NCI-H1694 (cell line): ENCODE data around the gene PLEKHM2.
"Not testable (repeated sequence)": the region's sequence is repeated elsewhere in the genome, so short reads cannot be mapped to it uniquely, and the experiment has no call there.

ENCODE experiments used
- DNase-seq: peaks from one replicate; lab custom pipeline; 2025; lab: John Stamatoyannopoulos, UW

PLEKHM2 gene

GRCh38 chr1:15684042-15684461, at the start of gene PLEKHM2:
Gene PLEKHM2 (plus strand): TSS chr1:15684320. CDS start chr1:15684559, 239 bp downstream.
- DNase-seq: no peak

GRCh38 chr1:15636436-15636835, 47.7 kb upstream of the PLEKHM2 start:
- no peak for DNase-seq

GRCh38 chr1:15637826-15638225, 46.3 kb upstream of the PLEKHM2 start:
- DNase-seq: no peak

GRCh38 chr1:15639262-15639661, 44.9 kb upstream of the PLEKHM2 start:
- no peak for DNase-seq

- DNase-seq: no peak
Observed at GRCh38 chr1:15639931-15640330, 44.2 kb upstream of the PLEKHM2 start.

- DNase-seq: no peak
Observed at GRCh38 chr1:15640667-15641066, 43.5 kb upstream of the PLEKHM2 start.

GRCh38 chr1:15649937-15650336, 34.2 kb upstream of the PLEKHM2 start:
- DNase-seq: no peak

GRCh38 chr1:15650433-15650832, 33.7 kb upstream of the PLEKHM2 start:
- DNase-seq: no peak

GRCh38 chr1:15652130-15652529, 32.0 kb upstream of the PLEKHM2 start:
- not testable (repeated sequence) for DNase-seq

GRCh38 chr1:15654091-15654690, 29.9 kb upstream of the PLEKHM2 start:
- no peak for DNase-seq

GRCh38 chr1:15656464-15656863, 27.7 kb upstream of the PLEKHM2 start:
- no peak for DNase-seq

GRCh38 chr1:15657021-15657420, 27.1 kb upstream of the PLEKHM2 start:
- DNase-seq: no peak

- no peak for DNase-seq
Observed at GRCh38 chr1:15660151-15660550, 24.0 kb upstream of the PLEKHM2 start.

GRCh38 chr1:15662477-15662876, 21.6 kb upstream of the PLEKHM2 start:
- no peak for DNase-seq

GRCh38 chr1:15663925-15664324, 20.2 kb upstream of the PLEKHM2 start:
- DNase-seq: no peak

GRCh38 chr1:15667362-15667761, 16.8 kb upstream of the PLEKHM2 start:
- DNase-seq: no peak

GRCh38 chr1:15668089-15668754, 15.9 kb upstream of the PLEKHM2 start:
- DNase-seq: no peak

- no peak for DNase-seq
Observed at GRCh38 chr1:15669074-15669473, 15.0 kb upstream of the PLEKHM2 start.

- no peak for DNase-seq
Observed at GRCh38 chr1:15669864-15670263, 14.3 kb upstream of the PLEKHM2 start.

- DNase-seq: no peak
Observed at GRCh38 chr1:15671430-15671829, 12.7 kb upstream of the PLEKHM2 start.

GRCh38 chr1:15674386-15675159, 9.5 kb upstream of the PLEKHM2 start:
- no peak for DNase-seq

- DNase-seq: no peak
Observed at GRCh38 chr1:15676010-15676409, 8.1 kb upstream of the PLEKHM2 start.
